ENCODE results near the gene LRP1-AS.
"Not testable (repeated sequence)": the region's sequence is repeated elsewhere in the genome, so short reads cannot be mapped to it uniquely, and the experiment has no call there.

LRP1-AS gene

GRCh38 chr12:57138526-57139272 is 8.7 kb downstream of the LRP1-AS start:
- DNase-seq, result no peak

GRCh38 chr12:57135527-57136326 is 11.7 kb downstream of the LRP1-AS start:
- no peak for DNase-seq

- DNase-seq, result no peak
Measured at GRCh38 chr12:57134949-57135348, 12.5 kb downstream of the LRP1-AS start.

DNA sequence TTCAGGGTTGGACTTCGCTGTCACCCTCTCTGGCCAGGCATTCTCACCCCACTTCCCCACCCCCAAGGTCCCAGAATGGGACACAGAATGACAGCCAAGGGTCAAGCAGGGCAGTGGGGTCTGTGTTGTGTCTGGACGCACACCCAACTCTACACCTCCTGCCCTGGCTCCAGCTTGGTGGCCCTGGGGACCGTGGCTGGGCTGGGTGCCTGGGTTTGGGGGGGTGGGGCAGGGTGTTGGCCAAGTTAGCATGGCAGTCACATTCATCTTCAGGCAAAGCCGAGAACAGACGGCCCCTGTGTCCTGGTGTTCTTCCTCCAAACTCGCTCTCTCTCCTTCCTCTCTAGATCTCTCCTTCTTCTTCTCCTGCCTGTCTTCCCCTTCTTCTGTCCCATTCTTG is 13.5 kb downstream of the LRP1-AS start:
- DNase-seq, result no peak

GRCh38 chr12:57133013-57133569 is 14.3 kb downstream of the LRP1-AS start:
- DNase-seq, result no peak

GRCh38 chr12:57131896-57132744 is 15.3 kb downstream of the LRP1-AS start:
- DNase-seq, result no peak

GRCh38 chr12:57130941-57131340 is 16.5 kb downstream of the LRP1-AS start:
- no peak for DNase-seq

GRCh38 chr12:57129889-57130288 is 17.5 kb downstream of the LRP1-AS start:
- DNase-seq, result no peak

GRCh38 chr12:57129321-57129842 is 18.0 kb downstream of the LRP1-AS start:
- DNase-seq, result no peak

DNA sequence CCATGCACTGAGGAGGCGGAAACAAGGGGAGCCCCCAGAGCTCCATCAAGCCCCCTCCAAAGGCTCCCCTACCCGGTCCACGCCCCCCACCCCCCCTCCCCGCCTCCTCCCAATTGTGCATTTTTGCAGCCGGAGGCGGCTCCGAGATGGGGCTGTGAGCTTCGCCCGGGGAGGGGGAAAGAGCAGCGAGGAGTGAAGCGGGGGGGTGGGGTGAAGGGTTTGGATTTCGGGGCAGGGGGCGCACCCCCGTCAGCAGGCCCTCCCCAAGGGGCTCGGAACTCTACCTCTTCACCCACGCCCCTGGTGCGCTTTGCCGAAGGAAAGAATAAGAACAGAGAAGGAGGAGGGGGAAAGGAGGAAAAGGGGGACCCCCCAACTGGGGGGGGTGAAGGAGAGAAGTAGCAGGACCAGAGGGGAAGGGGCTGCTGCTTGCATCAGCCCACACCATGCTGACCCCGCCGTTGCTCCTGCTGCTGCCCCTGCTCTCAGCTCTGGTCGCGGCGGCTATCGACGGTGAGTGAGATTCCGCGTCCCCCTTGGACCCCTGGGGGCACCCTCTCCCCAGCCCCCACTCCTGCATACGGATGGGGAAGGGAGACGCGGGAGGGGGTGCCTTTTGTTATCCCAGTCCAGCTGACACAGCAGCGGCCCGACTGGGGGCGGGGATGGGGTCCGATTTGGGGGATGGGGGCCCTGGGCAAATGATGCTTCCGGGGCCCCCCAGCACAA is 18.7 kb downstream of the LRP1-AS start:
- no peak for DNase-seq

DNA sequence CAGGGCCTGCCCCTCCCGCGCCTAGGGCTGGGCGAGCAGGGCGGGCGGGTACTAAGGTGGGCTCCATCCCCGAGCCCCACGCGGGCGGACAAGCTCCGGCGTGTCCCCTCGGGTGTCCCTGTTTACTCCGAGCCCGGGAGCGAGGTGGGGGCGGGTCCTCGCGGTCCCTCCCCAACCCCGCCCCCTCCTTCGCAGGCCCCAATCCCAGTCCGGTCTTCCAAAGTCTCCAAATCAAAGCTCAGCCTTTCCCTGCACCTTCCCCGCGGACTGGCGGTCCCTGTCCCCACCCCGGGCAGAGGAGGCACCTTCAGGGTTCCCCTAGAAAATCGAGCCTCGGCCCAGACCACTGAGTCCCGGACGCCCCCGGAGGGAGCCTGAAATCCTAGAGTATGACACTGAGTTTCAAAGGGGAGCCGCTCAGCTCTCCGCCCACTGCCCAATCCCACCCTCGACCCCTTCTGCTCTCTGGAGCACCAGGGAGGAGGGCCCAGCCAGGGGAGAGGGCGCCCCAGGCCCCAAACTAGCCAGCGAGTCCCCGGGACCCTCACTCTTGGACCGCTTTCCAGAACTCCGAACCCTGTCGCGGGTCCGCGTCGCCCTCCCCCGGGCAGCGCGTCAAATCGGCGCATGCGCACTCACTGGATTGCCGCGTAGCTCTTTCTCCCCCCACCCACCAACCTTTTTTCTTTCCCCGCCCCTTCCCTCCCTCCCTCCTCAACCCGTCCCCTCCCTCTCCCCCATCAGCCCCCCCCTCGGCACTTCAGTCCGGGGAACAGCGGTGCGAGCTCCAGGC is 19.5 kb downstream of the LRP1-AS start, which contains the start of gene LRP1:
LRP1 (plus strand) TSS at position 758 of the 793 bp plus-strand sequence. CDS start 482 bp downstream, outside the sequence.
- no peak for DNase-seq

DNA sequence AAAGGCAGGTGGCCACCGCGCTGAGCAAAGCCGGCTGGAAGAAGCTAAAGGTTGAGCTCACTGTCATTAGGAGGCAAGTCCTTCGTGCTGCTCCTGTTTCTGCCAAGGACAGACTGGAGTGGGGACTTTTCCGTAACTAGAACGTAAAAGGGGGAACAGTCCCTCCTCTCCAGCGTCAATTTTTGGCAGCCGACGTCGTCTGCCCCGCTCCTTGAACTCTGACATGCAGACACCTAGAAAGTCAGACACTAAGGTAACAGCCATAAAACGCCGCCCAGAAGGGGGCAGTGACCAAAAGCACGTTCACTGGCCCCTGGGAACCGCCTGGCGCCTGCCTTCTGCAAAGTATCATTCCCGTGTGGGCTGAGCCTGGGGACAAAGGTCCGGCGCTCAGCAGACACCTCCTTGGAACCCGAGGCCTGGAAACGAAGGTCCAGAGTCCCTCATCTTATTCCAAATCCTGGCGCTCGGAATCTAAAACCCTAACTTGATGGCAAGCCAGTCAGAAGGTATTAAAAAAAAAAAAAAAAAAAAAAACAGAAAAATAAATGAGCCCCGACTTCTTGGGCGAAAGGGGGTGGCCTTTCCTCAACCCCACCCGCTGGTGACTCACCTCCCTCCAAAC is 20.2 kb downstream of the LRP1-AS start:
- peak; percentile 4 for DNase-seq

GRCh38 chr12:57126561-57126960 is 20.9 kb downstream of the LRP1-AS start:
- peak; percentile 68 for DNase-seq

- DNase-seq, result no peak
Measured at GRCh38 chr12:57126061-57126460, 21.4 kb downstream of the LRP1-AS start.

- peak; percentile 24 for DNase-seq
Measured at GRCh38 chr12:57124261-57124877, 23.1 kb downstream of the LRP1-AS start.

GRCh38 chr12:57123813-57124212 is 23.6 kb downstream of the LRP1-AS start:
- DNase-seq, result no peak

DNA sequence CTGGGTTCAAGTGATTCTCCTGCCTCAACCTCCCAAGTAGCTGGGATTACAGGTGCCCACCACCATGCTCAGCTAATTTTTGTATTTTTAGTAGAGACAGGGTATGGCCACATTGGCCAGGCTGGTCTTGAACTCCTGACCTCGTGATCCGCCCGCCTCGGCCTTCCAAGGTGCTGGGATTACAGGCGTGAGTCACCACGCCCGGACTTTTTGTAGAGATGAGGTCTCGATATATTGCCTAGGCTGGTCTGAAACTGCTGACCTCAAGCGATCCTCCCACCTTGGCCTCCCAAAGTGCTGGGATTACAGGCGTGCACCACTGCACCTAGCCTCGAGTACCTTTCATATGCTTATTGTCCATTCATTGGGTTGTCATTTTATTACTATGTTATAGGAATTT is 26.7 kb downstream of the LRP1-AS start:
- DNase-seq, result not testable (repeated sequence)

DNA sequence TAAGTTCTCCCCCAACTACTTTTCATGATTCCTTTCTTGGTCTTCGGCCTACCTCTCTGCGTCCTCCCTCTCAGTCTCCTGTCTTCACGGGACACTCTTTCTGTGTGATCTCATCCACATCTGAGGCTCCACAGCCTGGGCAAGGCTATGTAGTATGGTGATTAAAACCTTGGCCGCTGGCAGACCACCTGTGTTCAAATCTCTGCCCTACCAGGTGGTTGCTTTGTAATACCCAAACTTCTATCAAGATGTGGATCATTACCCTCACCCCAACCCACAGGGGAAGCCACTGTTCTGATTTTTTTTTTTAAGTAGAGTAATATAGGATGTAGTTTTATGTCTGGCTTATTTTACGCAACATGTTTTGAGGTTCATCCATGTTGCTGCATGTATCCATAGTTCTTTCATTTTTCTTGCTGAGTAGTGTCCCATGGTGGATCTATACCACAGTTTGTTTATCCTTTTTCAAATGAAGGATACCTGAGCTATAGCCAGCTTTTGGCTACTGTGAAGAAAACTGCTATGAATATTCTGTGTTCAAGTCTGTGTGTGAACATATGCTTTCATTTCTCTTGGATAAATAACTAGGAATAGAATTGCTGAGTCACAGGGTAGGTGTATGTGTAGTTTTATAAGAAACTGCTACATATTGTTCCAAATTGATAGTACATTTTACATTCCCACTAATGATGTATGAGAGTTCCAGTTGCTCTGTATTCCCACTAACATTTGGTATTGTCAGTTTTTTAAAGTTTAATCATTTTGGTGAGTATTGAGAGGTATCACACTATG is 27.9 kb downstream of the LRP1-AS start:
- DNase-seq, result no peak

DNA sequence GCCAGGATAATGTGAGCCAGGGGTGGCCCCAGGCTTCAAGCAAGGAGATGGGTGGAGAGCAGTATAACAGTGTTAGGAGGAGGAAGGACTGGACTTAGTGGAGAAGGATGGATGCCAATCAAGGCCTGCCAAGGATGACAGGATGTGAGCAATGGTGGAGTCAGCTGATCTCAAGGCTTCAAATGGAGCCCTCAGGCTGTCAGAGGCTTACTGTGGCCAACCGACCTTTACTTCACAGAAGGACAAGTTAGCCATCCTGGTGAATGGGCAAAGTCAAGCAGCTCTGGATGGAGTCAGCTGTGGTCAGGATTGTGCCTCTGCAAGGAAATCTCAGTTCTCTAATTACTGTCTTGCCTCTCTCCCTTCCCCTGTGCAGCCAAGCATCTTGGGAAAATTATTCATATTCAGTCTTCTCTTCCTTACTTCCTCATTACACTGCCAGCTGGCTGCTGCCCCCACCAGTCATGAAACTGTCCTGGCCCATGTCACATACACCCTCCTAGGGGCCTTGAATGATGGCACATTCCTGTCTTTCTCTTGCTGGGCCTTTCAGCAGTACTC is 28.6 kb downstream of the LRP1-AS start:
- no peak for DNase-seq

Data from NCI-H524 treated with DMSO at 0.1 percent for 48 hours (cell line).